ENCODE results near the gene VWF. TPM values are rescaled to one million over a fixed set of nuclear protein-coding genes. Genes with fewer than 3 reads are reported as not detected.

Gene VWF
- total RNA-seq, 1 experiment from 2014 or later = 0.41 TPM

DNA sequence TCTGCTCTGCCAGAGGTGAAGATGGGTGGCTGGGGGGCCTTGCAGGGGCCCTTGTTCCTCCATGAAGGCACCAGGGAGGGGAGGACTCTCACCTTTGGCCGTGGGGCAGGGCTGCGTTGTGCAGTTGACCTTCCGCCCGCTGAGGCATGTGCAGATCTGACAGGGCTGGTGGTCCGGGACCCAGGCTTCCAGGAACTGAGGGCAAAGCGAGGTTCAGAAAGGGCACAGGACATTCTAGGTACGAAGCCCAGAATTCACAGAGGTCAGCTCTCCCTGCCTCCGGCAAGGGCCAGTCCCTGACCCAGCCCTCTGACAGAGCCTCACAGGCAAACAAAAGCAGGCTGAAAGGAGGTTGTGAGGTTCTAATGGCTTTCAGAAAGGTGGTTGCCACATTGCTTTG, 139.0 kb downstream of the VWF start:
- Histone ChIP-seq H3K4me3 (ENCODE audit: low read depth, low read length) (no peak overlapping the region), H3K4me1 (no peaks in the 10 kb centered on the region), H3K9me3 (no peaks in the 10 kb centered on the region), H3K36me3 (ENCODE audit: control insufficient read depth, insufficient read depth, low read length) (no peaks in the 10 kb centered on the region), H3K27me3 (replicated peaks; ENCODE audit: control insufficient read depth, insufficient read depth, low read length) (no peaks in the 10 kb centered on the region)
- DNase-seq = no peak
- no peaks in the 10 kb centered on the region for H3K36me3 Mint-ChIP-seq (ENCODE audit: insufficient read depth, unreplicated experiment)
- no peak overlapping the region for H3K27ac Mint-ChIP-seq (ENCODE audit: unreplicated experiment)
- peaks cover 5% of the 10 kb centered on the region for H3K27me3 Mint-ChIP-seq (ENCODE audit: insufficient read depth, unreplicated experiment)
- ChIA-PET CTCF (interaction anchor here (1.5 to 1.7 kb wide), 2 partner anchors 52 kb away, joined by 3 to 11 read pairs; no protein-coding TSS in a partner anchor), POLR2A (no interaction called here)
- TF ChIP-seq, protein P1, sequence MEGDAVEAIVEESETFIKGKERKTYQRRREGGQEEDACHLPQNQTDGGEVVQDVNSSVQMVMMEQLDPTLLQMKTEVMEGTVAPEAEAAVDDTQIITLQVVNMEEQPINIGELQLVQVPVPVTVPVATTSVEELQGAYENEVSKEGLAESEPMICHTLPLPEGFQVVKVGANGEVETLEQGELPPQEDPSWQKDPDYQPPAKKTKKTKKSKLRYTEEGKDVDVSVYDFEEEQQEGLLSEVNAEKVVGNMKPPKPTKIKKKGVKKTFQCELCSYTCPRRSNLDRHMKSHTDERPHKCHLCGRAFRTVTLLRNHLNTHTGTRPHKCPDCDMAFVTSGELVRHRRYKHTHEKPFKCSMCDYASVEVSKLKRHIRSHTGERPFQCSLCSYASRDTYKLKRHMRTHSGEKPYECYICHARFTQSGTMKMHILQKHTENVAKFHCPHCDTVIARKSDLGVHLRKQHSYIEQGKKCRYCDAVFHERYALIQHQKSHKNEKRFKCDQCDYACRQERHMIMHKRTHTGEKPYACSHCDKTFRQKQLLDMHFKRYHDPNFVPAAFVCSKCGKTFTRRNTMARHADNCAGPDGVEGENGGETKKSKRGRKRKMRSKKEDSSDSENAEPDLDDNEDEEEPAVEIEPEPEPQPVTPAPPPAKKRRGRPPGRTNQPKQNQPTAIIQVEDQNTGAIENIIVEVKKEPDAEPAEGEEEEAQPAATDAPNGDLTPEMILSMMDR (IDR thresholded peaks at IDR 0.05; ENCODE audit: insufficient read depth in 1 of 2, low read depth in 1 of 2, low read length in 1 of 2, severe bottlenecking in 1 of 2, unreplicated experiment in 1 of 2) = no peak
- peaks cover 6% of the 10 kb centered on the region for H3K4me1 Mint-ChIP-seq (ENCODE audit: low read depth, unreplicated experiment)
- intact Hi-C loops (cut with micrococcal nuclease; ENCODE audit: unreplicated experiment) = no loop called here
- no peaks in the 10 kb centered on the region for H3K9me3 Mint-ChIP-seq (ENCODE audit: unreplicated experiment)
- BruUV-seq (replicated peaks) = no TSS peak
- no peak overlapping the region for H3K4me3 Mint-ChIP-seq (ENCODE audit: unreplicated experiment)

DNA sequence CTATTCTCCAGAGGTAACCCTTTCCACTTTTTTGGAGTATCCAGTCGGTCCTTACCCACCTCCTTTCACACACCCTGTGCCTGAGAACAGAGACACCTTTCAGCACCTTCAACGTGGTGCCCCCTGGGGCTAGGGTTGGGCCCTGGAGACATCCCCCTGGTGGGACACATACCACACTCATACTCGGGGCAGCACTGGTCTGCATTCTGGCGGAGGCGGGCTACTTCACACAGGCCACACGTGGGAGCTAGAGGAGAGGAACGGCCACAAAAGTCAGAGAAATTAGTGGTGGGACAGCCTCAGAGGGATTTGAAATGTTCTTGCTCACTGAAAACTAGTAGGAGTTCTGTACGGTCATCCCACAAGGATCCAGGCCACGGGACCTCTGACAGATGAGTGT, 139.6 kb downstream of the VWF start:
- H3K4me1 ChIP-seq = no peaks in the 10 kb centered on the region
- Mint-ChIP-seq H3K4me3 (ENCODE audit: unreplicated experiment) (no peak overlapping the region), H3K4me1 (ENCODE audit: low read depth, unreplicated experiment) (peaks cover 6% of the 10 kb centered on the region), H3K9me3 (ENCODE audit: unreplicated experiment) (no peaks in the 10 kb centered on the region), H3K27ac (ENCODE audit: unreplicated experiment) (no peak overlapping the region), H3K27me3 (ENCODE audit: insufficient read depth, unreplicated experiment) (peaks cover 9% of the 10 kb centered on the region), H3K36me3 (ENCODE audit: insufficient read depth, unreplicated experiment) (no peaks in the 10 kb centered on the region)
- H3K9me3 ChIP-seq = no peaks in the 10 kb centered on the region
- intact Hi-C loops (cut with micrococcal nuclease; ENCODE audit: unreplicated experiment) = no loop called here
- no peak overlapping the region for H3K4me3 ChIP-seq (ENCODE audit: low read depth, low read length)
- BruUV-seq (replicated peaks) = no TSS peak
- no peaks in the 10 kb centered on the region for H3K27me3 ChIP-seq (replicated peaks; ENCODE audit: control insufficient read depth, insufficient read depth, low read length)
- no peaks in the 10 kb centered on the region for H3K36me3 ChIP-seq (ENCODE audit: control insufficient read depth, insufficient read depth, low read length)
- TF ChIP-seq, protein P1 (IDR thresholded peaks at IDR 0.05; ENCODE audit: insufficient read depth in 1 of 2, low read depth in 1 of 2, low read length in 1 of 2, severe bottlenecking in 1 of 2, unreplicated experiment in 1 of 2) = no peak
- CTCF ChIA-PET = interaction anchor here (1.5 kb wide), 1 partner anchor 53 kb away, joined by 3 read pairs; no protein-coding TSS in a partner anchor
- no peak for DNase-seq
- POLR2A ChIA-PET = no interaction called here

DNA sequence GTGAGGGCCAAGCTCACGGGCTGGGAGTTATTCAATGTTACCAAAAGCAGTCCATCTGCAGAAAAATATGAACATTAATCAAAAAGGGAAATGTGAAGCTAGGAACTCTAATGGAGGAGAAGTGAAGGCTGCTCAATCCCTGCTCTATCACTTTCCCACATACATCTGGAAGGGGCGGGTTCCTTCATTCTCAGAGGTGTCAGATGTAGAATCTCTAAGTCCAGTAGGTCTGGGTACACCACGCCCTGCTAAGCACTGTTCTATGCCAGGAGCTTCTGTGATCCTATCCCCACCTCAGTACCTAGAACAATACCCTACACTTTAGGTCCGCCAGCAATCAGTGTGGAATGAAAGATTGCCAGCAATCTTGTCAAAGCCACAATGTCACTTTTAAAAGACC, 142.4 kb downstream of the VWF start:
- H3K27me3 Mint-ChIP-seq (ENCODE audit: insufficient read depth, unreplicated experiment) = peaks cover 13% of the 10 kb centered on the region
- Histone ChIP-seq H3K9me3 (no peaks in the 10 kb centered on the region; the same call in 1 of the 2 replicates), H3K4me1 (no peaks in the 10 kb centered on the region), H3K27me3 (replicated peaks; ENCODE audit: control insufficient read depth, insufficient read depth, low read length) (no peaks in the 10 kb centered on the region), H3K4me3 (ENCODE audit: low read depth, low read length) (no peak overlapping the region), H3K36me3 (ENCODE audit: control insufficient read depth, insufficient read depth, low read length) (no peaks in the 10 kb centered on the region)
- intact Hi-C loops (cut with micrococcal nuclease; ENCODE audit: unreplicated experiment) = no loop called here
- no peak for DNase-seq
- H3K4me1 Mint-ChIP-seq (ENCODE audit: low read depth, unreplicated experiment) = no peaks in the 10 kb centered on the region
- H3K36me3 Mint-ChIP-seq (ENCODE audit: insufficient read depth, unreplicated experiment) = no peaks in the 10 kb centered on the region
- H3K9me3 Mint-ChIP-seq (ENCODE audit: unreplicated experiment) = no peaks in the 10 kb centered on the region
- H3K4me3 Mint-ChIP-seq (ENCODE audit: unreplicated experiment) = no peak overlapping the region
- no peak overlapping the region for H3K27ac Mint-ChIP-seq (ENCODE audit: unreplicated experiment)
- ChIA-PET POLR2A (no interaction called here), CTCF (interaction anchor here (0.7 to 1.6 kb wide), 2 partner anchors 16 to 56 kb away, joined by 4 to 6 read pairs; no protein-coding TSS in a partner anchor)
- TF ChIP-seq, protein P1 (IDR thresholded peaks at IDR 0.05; ENCODE audit: insufficient read depth in 1 of 2, low read depth in 1 of 2, low read length in 1 of 2, severe bottlenecking in 1 of 2, unreplicated experiment in 1 of 2) = no peak
- BruUV-seq (replicated peaks) = no TSS peak

All from Caco-2 (cell line).